Myocyte (in vitro differentiated cells): ENCODE data around the gene AHNAK2. TPM values are rescaled to one million over a fixed set of nuclear protein-coding genes. Genes with fewer than 3 reads are reported as not detected.

ENCODE experiments used
- DNase-seq: peaks from one replicate; pipeline ENCODE4 v3.0.0-alpha.2; 2012; ENCODE audit warnings: low read depth
- total RNA-seq: library from RNA; depleted of rRNA; stranded (reverse); fragments of >200 nt; gene quantifications from 2 replicates; pipeline ENCODE4 v1.2.3, GENCODE V29; 2014

AHNAK2 gene
- total RNA-seq, 1 donor from 2014 or later, result 150 TPM

DNA sequence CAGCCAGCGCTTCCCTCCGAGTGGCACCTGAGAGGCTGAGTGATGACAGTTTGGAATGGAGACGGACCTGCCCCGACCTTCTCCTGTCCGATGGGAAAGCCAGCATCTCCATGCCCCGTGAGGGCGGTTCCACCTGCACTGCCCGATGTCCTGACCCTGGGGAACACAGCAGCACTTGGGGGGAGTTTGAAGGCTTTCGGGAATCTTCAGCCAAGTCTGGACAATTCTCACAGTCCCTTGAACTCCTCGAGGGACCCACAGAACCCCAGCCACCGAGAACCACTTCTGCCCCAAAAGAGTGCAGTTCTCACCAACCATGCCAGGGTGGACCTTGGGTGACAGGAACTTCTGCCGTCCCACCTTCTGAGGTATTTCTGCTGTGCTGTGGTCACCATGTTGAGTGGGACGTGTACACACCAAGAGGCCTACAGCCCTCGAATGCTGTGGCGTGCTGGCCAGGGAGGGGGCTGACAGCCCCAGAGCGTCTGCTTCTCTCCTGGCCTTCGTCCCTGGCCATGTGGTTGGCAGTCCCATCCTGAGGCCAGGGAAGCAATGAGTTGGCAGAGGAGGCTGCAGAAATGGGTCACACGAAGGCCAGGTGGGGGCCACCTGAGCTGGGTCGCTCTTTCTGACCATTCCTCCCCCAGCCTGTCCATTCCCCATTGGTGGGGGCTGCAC is 8.5 kb upstream of the AHNAK2 start:
- no peak for DNase-seq

- DNase-seq, result peak; percentile 92
Measured at GRCh38 chr14:104985675-104986486, 7.7 kb upstream of the AHNAK2 start, which contains the start of gene CLBA1. Gene CLBA1, plus strand, starts transcription at chr14:104985788. Its CDS starts 644 bp downstream, at chr14:104986432.

- no peak for DNase-seq
Measured at GRCh38 chr14:104984056-104984894, 6.1 kb upstream of the AHNAK2 start.

GRCh38 chr14:104983231-104983721 is 5.1 kb upstream of the AHNAK2 start:
- DNase-seq, result no peak

DNA sequence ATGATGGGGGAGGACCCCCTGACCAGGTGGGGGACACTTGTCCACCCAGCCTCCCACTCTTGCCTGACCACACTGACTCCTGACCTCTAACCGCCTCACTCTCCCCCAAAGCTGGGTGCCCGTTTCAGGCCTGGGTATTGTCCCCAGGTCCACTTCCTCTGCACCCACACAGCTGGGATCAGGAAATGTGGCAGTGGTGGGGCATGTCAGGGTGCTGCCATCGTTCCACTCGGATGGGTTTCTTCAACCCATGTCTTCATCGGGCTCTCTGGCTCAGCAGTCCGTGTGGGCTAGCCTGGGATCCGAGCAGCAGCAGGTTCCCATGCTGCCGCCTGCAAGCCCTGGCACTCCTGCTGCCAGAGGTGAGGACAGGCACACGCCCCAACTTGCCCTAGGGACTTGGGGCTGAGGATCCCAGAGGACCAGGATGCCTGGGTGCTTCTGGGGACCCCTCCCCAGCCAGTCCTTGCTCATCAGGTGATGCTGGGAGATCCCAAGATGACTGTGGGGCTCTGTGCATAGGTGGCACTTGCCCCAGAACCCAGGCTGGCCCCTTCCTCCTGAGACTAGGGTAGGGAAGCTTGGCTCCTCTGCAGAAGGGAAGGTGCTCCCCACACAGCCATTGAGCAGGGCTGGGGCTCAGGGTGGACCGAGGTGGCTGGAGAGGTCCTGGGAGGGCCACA is 4.5 kb upstream of the AHNAK2 start:
- DNase-seq, result no peak

DNA sequence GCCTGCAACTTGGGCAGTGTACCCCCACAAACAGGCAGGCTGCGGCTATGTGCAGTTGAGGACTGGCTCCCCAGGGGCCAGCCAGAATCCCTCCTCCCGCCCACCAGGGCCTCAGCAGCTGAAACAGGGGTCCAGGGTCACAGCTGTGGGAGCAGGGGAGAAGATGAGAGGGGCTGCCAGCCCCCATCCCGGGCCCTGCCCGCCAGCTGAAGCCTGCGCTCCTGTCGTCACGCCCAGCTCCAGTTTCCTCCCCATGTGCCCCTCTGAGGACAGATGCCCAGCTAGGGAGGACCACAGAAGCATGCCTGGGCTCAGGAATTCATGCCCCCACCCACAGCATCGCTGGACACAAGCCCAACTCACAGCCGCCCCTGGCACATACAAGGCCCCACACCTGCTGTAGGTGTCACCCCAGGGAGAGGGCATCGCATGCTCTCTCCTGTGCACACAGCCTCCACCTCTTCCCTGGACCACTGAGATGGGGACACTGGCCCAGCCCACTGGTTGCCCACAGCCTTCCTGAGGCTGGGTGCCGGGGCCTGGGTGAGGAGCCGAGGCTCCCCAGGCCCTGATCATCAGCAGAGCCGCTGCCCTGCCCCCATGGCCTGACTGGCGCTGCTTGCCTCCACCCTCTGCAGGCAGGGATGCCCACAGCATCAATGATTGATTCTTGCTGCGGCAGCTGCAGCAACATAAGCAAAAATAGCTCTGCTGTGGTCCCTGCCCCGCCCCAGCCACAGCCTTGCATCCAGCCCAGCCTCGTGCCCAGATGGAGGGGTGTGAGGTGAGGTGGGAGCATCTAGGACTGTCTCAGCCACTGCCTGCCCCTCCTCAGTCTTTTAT is 3.7 kb upstream of the AHNAK2 start:
- DNase-seq, result peak; percentile 93

DNA sequence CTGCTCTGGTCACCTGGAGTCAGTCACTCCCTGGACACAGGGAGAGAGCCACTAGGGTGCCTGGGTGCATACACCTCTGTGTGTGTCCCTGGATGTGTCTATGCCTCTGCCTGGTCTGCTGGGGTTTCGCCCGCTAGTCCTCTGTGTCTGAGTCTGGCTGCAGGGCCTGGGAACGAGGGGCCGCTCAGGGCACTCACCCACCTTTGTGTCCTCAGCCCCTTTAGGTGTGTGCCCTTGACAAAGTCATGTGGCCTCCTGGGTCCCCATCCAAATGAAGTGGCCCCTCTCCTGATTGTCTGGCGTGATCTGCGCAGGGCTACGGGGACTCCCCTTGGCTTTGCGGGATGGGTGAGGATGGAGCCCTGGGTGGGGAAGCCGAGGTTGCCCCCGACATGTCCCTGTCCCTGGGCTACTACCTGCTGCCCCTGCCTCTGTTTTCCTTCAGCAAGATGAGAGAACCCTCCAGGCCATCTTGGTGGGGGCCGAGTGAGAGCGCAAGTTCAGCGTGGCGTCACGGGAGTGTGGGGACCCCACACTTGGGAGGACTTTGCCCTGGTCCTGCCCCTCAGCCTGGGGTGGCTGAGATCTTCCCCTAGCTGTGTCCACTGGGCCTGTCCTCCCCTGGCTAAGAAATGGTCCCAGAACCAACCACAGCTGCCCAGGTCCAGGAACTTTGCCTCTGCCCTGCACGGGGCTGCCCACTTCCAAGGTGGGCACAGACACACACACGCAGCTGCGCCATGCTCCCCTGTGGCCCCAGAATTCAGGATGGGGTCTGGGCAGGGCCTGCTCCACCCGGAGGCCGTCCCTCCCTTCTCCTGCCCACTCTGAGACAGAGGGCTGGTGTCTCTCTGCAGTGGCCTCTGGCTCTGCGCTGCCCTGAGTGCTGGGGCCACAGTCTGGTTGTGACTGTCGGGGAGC is 2.7 kb upstream of the AHNAK2 start:
- no peak for DNase-seq

DNA sequence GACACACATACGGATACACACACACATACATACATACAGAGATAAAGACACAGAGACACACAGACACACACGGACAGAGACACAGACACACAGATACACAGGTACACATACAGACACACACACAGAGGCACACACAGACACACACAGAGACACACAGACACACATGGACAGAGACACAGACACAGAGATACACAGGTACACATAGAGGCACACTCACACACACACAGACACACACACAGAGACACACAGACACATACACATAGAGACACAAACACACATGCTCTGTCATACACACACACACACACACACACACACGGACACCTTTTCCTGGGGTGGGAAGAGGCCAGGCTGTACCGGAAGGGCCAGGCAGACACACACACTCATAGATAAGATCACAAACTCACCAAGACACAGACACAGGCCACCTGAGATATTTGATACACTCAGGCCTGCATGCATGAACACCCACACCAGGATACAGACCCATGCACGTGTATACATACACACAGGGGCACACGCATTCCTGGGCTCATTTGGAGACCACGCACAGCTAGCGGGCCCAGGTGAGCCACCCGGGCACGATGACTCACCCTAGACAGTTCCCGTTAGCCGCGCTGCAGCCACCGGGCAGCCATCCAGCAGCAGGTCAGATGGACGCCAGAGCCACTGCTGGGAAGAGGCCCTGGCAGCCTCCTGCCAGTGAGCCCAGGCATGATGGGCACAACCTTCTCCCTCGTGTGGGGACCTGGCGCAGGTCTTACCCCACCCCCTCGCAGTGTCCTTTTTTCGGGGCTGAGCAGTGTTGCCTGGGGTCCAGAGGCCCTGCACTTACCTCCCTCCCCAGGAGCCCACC is 1.8 kb upstream of the AHNAK2 start:
- peak; percentile 49 for DNase-seq

- DNase-seq, result no peak
Measured at GRCh38 chr14:104978746-104979691, 845 bp upstream of the AHNAK2 start.

DNA sequence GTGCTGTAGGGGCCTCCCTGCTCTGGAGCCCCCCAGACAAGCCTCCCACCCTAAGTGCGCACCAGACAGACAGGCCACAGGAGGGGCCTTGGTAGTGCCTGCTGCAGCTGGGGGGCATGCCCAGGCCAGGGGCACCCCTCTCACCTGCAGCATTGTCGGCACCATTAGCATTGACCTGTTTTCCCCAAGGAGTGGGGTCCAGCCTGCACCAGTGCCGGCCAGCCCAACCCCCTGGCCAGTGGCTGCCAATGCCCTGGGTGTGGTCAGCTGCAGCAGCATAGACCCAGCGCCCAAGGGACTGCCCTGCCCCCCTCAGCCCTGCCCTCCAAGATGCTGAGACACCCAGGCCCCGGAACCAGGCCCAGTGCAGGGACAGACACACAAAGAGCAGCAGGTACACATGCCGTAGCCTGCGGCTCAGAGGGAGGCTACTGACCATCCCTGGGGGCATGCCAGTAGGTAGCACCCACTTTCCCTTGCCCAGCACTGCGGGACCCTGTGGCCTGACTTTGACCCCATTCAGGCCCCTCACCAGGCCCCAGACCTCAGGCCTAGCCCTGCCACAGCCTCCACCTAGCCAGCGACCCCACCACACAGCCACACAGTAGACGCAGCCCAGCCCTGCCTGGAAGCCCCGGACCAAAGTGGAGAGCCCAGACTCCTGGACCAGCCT is 1.0 kb downstream of the AHNAK2 start:
- no peak for DNase-seq

DNA sequence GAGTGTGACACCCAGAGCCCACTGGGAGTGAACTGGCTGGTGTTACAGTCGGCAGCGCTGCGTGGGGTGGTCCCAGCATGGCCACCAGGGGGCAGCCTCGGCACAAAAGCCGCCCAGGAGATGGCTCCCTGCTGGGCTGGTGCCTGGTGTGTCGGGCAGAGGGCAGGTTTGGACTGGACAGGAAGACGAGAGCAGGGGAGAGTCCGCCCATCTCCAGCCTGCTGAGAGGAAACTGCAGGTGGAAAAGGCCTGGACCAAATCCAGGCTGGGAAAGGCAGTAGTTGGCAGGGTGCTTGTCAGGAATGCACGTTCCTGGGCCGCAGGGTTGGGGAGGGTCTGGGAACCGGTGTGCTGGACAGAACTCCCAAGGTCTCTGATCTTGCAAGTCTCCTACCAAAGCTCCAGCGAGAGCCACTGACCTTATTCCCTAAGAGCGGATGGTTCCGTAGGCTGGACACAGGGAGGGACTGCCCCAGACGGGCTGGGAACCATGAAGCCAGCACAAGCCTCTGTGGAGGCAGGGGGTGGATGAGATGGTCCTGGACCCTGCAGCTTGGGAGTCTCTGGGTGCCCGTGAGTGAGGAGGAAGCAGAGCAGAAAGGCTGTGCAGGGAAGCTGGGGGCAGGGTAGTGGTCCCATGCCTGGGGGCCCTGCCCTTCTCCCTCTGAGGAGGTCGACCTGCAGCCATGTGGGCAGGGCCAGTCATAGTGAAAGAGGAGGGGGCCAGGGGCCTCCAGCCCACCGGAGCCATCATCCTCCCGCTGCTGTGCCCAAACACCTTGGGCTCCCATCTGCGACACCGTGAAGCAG is 1.8 kb downstream of the AHNAK2 start:
- peak; percentile 87 for DNase-seq

- peak; percentile 65 for DNase-seq
Measured at GRCh38 chr14:104975481-104976197, 2.5 kb downstream of the AHNAK2 start.

DNA sequence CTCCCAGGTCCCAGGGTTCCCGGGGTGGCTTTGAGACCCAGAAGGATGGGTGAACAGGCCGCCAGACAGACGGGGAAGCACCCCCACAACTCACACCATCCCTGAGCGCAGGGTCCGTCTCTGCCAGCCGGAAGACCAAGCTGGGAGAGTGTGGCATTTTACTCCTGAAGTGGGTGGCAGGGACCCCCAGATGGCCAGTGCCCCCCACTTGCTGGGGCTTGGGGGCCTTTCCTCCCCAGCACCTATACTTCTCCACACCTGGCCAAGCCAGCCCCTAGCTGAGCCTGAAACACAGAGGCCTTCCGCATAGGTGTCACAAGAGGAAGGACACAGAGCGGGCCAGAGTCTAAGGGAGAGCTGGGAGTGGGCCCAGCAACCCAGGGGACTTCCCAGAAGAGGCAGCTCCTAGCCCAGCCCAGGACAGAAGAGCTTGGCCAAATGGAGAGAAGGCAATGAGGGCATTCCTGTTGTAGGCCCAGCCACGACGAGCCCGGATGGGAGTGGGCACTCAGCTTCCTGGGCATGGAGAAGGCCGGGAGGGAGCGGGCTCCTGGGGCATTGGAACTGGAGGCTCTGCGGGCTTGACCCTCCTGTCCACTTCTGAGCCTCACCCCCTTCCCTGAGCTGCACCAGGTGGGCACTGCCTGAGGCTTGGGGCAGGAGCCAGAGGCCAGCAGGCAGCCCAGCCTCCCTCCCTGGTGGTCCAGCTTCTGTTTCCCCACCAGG is 3.3 kb downstream of the AHNAK2 start:
- no peak for DNase-seq

DNA sequence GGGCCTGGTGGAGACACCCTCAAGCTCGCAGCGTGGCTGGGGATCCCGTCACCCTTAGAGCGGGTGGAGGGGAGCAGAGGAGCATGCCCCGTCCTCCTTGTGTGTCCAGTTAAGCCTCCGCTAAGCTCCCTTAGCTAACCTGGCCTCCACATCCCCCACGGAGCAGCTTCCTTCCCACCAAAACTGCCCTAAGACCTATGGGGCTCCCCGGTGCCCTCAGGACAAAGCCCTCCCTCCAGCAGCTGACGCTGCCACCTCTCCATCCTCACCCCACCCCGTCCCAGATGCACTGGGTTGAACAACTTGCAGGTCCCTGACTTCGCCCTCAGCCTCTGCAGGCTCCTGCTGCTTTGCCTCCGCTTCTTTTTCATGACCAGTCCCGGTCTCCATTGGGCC is 4.0 kb downstream of the AHNAK2 start:
- DNase-seq, result no peak
